Neural cell (in vitro differentiated cells): Measurements from ENCODE around the gene URB1. TPM values are rescaled to one million over a fixed set of nuclear protein-coding genes. Genes with fewer than 3 reads are reported as not detected.
"Not testable (repeated sequence)": the region's sequence is repeated elsewhere in the genome, so short reads cannot be mapped to it uniquely, and the experiment has no call there.

Source experiments
- H2AFZ ChIP-seq: fragments of 200-600, 300-800 bp; sonication (generic), shearing (Covaris generic); 2 replicates; pipeline ENCODE4 v1.6.0; 2014; ENCODE audit warnings: low read depth, mild to moderate bottlenecking, antibody characterized with exemption, low read length, moderate library complexity
- H3F3A ChIP-seq: fragments of 200-600 bp; shearing (Covaris generic); 2 replicates; pipeline ENCODE4 v1.6.1; 2016; ENCODE audit warnings: mild to moderate bottlenecking, moderate library complexity, mixed read lengths, antibody characterized with exemption, low read length; ENCODE audit not compliant: insufficient read depth, poor library complexity, severe bottlenecking
- H3K27ac ChIP-seq: fragments of 200-600, 300-800 bp; sonication (generic), shearing (Covaris generic); 2 replicates; pipeline ENCODE4 v1.5.1; 2014; ENCODE audit warnings: mild to moderate bottlenecking, low read length, moderate library complexity
- H3K27me3 ChIP-seq: fragments of 300-800, 200-600 bp; sonication (generic), shearing (Covaris generic); 2 replicates; pipeline ENCODE4 v1.6.0; 2014; ENCODE audit warnings: mild to moderate bottlenecking, low read depth, low read length, moderate library complexity; ENCODE audit not compliant: insufficient read depth
- H3K36me3 ChIP-seq: fragments of 300-800, 200-600 bp; sonication (generic), shearing (Covaris generic); 2 replicates; pipeline ENCODE4 v1.5.1; 2014; ENCODE audit warnings: mild to moderate bottlenecking, antibody characterized with exemption, low read length, moderate library complexity; ENCODE audit not compliant: insufficient read depth
- H3K4me2 ChIP-seq: fragments of 300-800, 200-600 bp; sonication (generic), shearing (Covaris generic); 2 replicates; pipeline ENCODE4 v1.6.0; 2014; ENCODE audit warnings: mild to moderate bottlenecking, low read length
- H3K4me3 ChIP-seq: fragments of 300-800, 200-600 bp; sonication (generic), shearing (Covaris generic); 2 replicates; pipeline ENCODE4 v1.5.1; 2014; ENCODE audit warnings: mild to moderate bottlenecking, low read length, moderate library complexity
- H3K79me2 ChIP-seq: fragments of 200-600 bp; shearing (Covaris generic); replicated peaks from 2 replicates; pipeline ENCODE4 v1.6.0; 2014; ENCODE audit warnings: mild to moderate bottlenecking, low read length, moderate library complexity; ENCODE audit not compliant: insufficient read depth
- H3K9ac ChIP-seq: fragments of 300-800, 200-600 bp; sonication (generic), shearing (Covaris generic); 2 replicates; pipeline ENCODE4 v1.6.1; 2016; ENCODE audit warnings: mild to moderate bottlenecking, low read length, mixed read lengths
- H3K9me2 ChIP-seq: fragments of 200-600 bp; shearing (Covaris generic); 2 replicates; pipeline ENCODE4 v1.6.1; 2016; ENCODE audit warnings: mild to moderate bottlenecking, low read length, mixed read lengths; ENCODE audit not compliant: insufficient read depth
- H3K9me3 ChIP-seq: fragments of 200-600, 300-800 bp; sonication (generic), shearing (Covaris generic); 2 replicates; pipeline ENCODE4 v1.6.1; 2016; ENCODE audit warnings: mild to moderate bottlenecking, mixed run types, low read length, moderate library complexity, mixed read lengths
- H4K20me1 ChIP-seq: fragments of 200-600 bp; shearing (Covaris generic); 2 replicates; pipeline ENCODE4 v1.6.1; 2016; ENCODE audit warnings: mild to moderate bottlenecking, mixed run types; ENCODE audit not compliant: insufficient read depth
- EZH2 ChIP-seq: fragments of 200-600, 300-800 bp; shearing (Covaris generic), sonication (generic); IDR thresholded peaks from 2 replicates; pipeline ENCODE4 v1.6.1; 2014; ENCODE audit warnings: antibody characterized with exemption, low read length, borderline replicate concordance, mild to moderate bottlenecking; ENCODE audit not compliant: insufficient read depth, poor library complexity, severe bottlenecking
- MXI1 ChIP-seq: fragments of 450-650 bp; conservative IDR thresholded peaks from 2 replicates; pipeline ENCODE4 v1.6.1; 2014; ENCODE audit warnings: antibody characterized with exemption, mild to moderate bottlenecking; ENCODE audit not compliant: poor library complexity, severe bottlenecking
- RAD21 ChIP-seq: fragments of 450-650 bp; conservative IDR thresholded peaks from 2 replicates; pipeline ENCODE4 v1.6.1; 2014; ENCODE audit warnings: antibody characterized with exemption, mild to moderate bottlenecking, moderate library complexity
- SMC3 ChIP-seq: fragments of 450-650 bp; conservative IDR thresholded peaks from 2 replicates; pipeline ENCODE4 v1.6.1; 2014; ENCODE audit warnings: antibody characterized with exemption, mild to moderate bottlenecking, moderate library complexity; ENCODE audit not compliant: poor library complexity
- polyA plus RNA-seq: library from polyadenylated mRNA; depleted of rRNA; stranded (reverse); fragments of >200 nt; gene quantifications from 2 replicates; pipeline ENCODE4 v1.2.3, GENCODE V29; 2014
- TF ChIP-seq, protein P1 (sequence below): fragments of 450-650 bp; IDR thresholded peaks from 2 replicates; pipeline ENCODE4 v1.5.1; 2014; ENCODE audit warnings: antibody characterized with exemption, mild to moderate bottlenecking, moderate library complexity; ENCODE audit not compliant: poor library complexity, severe bottlenecking
- TF ChIP-seq, protein P2 (sequence below): IDR thresholded peaks from 2 replicates; pipeline ENCODE4 v1.6.1; 2012; ENCODE audit warnings: borderline replicate concordance

Gene URB1
- polyA plus RNA-seq, 1 donor from 2014 or later, result 4.4 TPM

DNA sequence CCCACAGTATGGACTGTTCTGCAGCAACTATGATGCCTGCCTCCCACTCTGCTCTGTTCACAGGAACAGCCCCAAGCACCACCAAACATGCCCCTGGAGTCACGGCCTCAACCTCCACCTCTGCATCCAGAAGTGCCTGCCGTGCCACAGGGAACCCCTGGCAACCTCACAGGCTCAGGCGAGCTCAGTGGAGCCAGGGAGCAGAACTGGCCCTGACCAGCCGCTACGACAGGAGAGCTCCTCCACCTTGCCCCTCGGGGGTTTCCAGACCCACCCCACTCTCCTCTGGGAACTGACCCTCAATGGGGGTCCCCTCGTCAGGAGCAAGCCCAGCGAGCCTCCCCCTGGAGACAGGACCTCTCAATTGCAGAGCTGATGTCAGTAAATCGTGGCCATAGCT lies 81.2 kb downstream of the URB1 start:
- Histone ChIP-seq H2AFZ (no peak overlapping the region), H3K9ac (no peak overlapping the region), H3K4me2 (no peak overlapping the region), H3K9me3 (no peaks in the 10 kb centered on the region), H3F3A (no peaks in the 10 kb centered on the region), H4K20me1 (no peaks in the 10 kb centered on the region), H3K27me3 (no peaks in the 10 kb centered on the region), H3K4me3 (no peak overlapping the region), H3K36me3 (no peaks in the 10 kb centered on the region), H3K27ac (no peak overlapping the region), H3K79me2 (no peaks in the 10 kb centered on the region), H3K9me2 (no peaks in the 10 kb centered on the region)
- no peak for TF ChIP-seq RAD21
- no peak for TF ChIP-seq MXI1

DNA sequence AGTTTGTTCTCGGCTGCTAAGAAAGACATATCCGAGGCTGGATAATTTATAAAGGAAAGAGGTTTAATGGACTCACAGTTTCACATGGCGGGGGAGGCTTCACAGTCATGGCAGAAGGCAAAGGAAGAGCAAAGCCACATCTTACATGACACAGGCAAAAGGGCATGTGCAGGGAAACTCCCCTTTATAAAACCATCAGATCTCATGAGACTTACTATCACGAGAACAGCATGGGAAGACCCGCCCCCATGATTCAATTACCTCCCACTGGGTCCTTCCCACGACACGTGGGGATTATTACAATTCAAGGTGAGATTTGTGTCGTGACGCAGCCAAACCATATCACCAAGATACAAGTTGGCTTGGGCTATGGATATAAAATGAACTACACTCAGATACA lies 81.8 kb downstream of the URB1 start:
- not testable (repeated sequence) for H4K20me1 ChIP-seq, H3K4me2 ChIP-seq, H3K9me2 ChIP-seq, H3K27ac ChIP-seq, H3K9me3 ChIP-seq, H3F3A ChIP-seq, H3K79me2 ChIP-seq, H3K36me3 ChIP-seq, H3K9ac ChIP-seq, H3K4me3 ChIP-seq, H2AFZ ChIP-seq, H3K27me3 ChIP-seq

DNA sequence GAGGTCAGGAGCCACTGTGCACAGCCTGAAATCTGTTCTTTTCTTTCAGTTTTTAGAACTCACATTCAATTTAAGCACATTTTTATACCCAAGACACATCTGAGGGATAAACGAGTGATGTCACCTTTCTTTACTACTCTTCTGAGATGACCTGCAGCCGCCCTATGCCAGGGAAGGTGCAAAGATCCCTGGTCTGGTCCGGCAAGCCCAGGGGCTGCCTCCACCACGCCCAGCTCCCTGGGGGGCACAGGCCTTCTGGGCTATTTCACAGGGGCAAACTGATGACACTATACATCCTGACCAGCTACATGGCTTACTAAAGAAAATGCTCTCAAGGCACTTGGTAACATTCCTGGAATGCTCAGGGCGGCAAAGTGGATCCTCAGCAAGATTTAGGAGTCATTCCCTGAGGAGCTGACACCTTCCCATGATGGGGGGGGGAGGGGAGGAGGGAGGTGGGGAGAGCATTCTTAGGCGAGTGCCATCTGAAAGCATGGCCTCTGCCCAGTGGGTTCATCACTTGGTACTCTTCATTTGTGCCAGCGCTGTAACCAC lies 82.8 kb downstream of the URB1 start:
- no peaks in the 10 kb centered on the region for H3K9me3 ChIP-seq
- no peaks in the 10 kb centered on the region for H3K36me3 ChIP-seq
- H3K9ac ChIP-seq, result no peak overlapping the region
- TF ChIP-seq EZH2 (no peak), SMC3 (no peak), MXI1 (no peak)
- TF ChIP-seq, protein P1, sequence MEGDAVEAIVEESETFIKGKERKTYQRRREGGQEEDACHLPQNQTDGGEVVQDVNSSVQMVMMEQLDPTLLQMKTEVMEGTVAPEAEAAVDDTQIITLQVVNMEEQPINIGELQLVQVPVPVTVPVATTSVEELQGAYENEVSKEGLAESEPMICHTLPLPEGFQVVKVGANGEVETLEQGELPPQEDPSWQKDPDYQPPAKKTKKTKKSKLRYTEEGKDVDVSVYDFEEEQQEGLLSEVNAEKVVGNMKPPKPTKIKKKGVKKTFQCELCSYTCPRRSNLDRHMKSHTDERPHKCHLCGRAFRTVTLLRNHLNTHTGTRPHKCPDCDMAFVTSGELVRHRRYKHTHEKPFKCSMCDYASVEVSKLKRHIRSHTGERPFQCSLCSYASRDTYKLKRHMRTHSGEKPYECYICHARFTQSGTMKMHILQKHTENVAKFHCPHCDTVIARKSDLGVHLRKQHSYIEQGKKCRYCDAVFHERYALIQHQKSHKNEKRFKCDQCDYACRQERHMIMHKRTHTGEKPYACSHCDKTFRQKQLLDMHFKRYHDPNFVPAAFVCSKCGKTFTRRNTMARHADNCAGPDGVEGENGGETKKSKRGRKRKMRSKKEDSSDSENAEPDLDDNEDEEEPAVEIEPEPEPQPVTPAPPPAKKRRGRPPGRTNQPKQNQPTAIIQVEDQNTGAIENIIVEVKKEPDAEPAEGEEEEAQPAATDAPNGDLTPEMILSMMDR, result no peak
- TF ChIP-seq, protein P2, sequence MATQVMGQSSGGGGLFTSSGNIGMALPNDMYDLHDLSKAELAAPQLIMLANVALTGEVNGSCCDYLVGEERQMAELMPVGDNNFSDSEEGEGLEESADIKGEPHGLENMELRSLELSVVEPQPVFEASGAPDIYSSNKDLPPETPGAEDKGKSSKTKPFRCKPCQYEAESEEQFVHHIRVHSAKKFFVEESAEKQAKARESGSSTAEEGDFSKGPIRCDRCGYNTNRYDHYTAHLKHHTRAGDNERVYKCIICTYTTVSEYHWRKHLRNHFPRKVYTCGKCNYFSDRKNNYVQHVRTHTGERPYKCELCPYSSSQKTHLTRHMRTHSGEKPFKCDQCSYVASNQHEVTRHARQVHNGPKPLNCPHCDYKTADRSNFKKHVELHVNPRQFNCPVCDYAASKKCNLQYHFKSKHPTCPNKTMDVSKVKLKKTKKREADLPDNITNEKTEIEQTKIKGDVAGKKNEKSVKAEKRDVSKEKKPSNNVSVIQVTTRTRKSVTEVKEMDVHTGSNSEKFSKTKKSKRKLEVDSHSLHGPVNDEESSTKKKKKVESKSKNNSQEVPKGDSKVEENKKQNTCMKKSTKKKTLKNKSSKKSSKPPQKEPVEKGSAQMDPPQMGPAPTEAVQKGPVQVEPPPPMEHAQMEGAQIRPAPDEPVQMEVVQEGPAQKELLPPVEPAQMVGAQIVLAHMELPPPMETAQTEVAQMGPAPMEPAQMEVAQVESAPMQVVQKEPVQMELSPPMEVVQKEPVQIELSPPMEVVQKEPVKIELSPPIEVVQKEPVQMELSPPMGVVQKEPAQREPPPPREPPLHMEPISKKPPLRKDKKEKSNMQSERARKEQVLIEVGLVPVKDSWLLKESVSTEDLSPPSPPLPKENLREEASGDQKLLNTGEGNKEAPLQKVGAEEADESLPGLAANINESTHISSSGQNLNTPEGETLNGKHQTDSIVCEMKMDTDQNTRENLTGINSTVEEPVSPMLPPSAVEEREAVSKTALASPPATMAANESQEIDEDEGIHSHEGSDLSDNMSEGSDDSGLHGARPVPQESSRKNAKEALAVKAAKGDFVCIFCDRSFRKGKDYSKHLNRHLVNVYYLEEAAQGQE, result no peak
- H3K9me2 ChIP-seq, result no peaks in the 10 kb centered on the region
- H3K27ac ChIP-seq, result no peak overlapping the region
- H3K27me3 ChIP-seq, result no peaks in the 10 kb centered on the region
- no peaks in the 10 kb centered on the region for H4K20me1 ChIP-seq
- H3K4me3 ChIP-seq, result no peak overlapping the region
- no peaks in the 10 kb centered on the region for H3K79me2 ChIP-seq
- no peaks in the 10 kb centered on the region for H3F3A ChIP-seq
- H3K4me2 ChIP-seq, result no peak overlapping the region
- no peak overlapping the region for H2AFZ ChIP-seq
